Activated CD4-positive, alpha-beta T cell treated with anti-CD3 and anti-CD28 coated beads, Interleukin-2, amount 10 ng/mL, durations not matched to agents 7 days and 5 days (primary cell): ENCODE measurements around the gene SLC25A1. TPM values are rescaled to one million over a fixed set of nuclear protein-coding genes. Genes with fewer than 3 reads are reported as not detected.
A peak's percentile ranks its signal among the peaks of the same experiment; 100 is the strongest.

ENCODE experiments used
- CTCF ChIA-PET: fragments of 350-600 bp; sonication (Branson Sonifier 250); formaldehyde crosslinking; loops from one replicate; lab custom pipeline; 2021; ENCODE audit warnings: antibody characterized with exemption; lab: Charles Lee
- POLR2A ChIA-PET: fragments of 350-600 bp; sonication (Branson Sonifier 250); formaldehyde crosslinking; loops from one replicate; lab custom pipeline; 2021; ENCODE audit warnings: antibody characterized with exemption; lab: Charles Lee
- DNase-seq: peaks from one replicate; pipeline ENCODE4 v3.0.0-alpha.2; 2020
- H3K27ac Mint-ChIP-seq: one replicate; pipeline ENCODE4 v1.8.0; 2021; ENCODE audit warnings: mild to moderate bottlenecking, moderate library complexity, mixed read lengths
- H3K27me3 Mint-ChIP-seq: one replicate; pipeline ENCODE4 v1.8.0; 2021; ENCODE audit warnings: mixed read lengths
- H3K36me3 Mint-ChIP-seq: one replicate; pipeline ENCODE4 v1.8.0; 2021; ENCODE audit warnings: low read depth, mixed read lengths
- H3K4me1 Mint-ChIP-seq: one replicate; pipeline ENCODE4 v1.8.0; 2021; ENCODE audit warnings: mixed read lengths
- H3K4me3 Mint-ChIP-seq: one replicate; pipeline ENCODE4 v1.8.0; 2021; ENCODE audit warnings: mild to moderate bottlenecking, moderate library complexity, mixed read lengths
- H3K9me3 Mint-ChIP-seq: one replicate; pipeline ENCODE4 v1.8.0; 2021; ENCODE audit warnings: mixed read lengths
- total RNA-seq, 2 experiments: library from RNA; stranded (reverse); gene quantifications; one replicate each; pipeline ENCODE4 v1.2.3, GENCODE V29; 2021

The SLC25A1 gene
- total RNA-seq, 2 experiments from 2014 or later, result 40.4 to 49.2 TPM

- Mint-ChIP-seq H3K4me3 (no peak overlapping the region), H3K9me3 (no peaks in the 10 kb centered on the region), H3K27me3 (peaks cover 4% of the 10 kb centered on the region), H3K27ac (no peak overlapping the region), H3K4me1 (peaks cover 38% of the 10 kb centered on the region), H3K36me3 (peaks cover 3% of the 10 kb centered on the region)
- ChIA-PET CTCF (no interaction called here), POLR2A (no interaction called here)
- no peak for DNase-seq
Observed at GRCh38 chr22:19175602-19176174, 2.8 kb downstream of the SLC25A1 start.

GRCh38 chr22:19175026-19175601 lies 3.4 kb downstream of the SLC25A1 start:
- Mint-ChIP-seq H3K4me3 (no peak overlapping the region), H3K4me1 (peaks cover 44% of the 10 kb centered on the region), H3K27me3 (peaks cover 10% of the 10 kb centered on the region), H3K9me3 (no peaks in the 10 kb centered on the region), H3K27ac (no peak overlapping the region), H3K36me3 (peaks cover 3% of the 10 kb centered on the region)
- ChIA-PET POLR2A (no interaction called here), CTCF (interaction anchor here (0.6 to 1.6 kb wide), 3 partner anchors 26 to 101 kb away, joined by 3 to 7 read pairs (median 5); partner anchors contain the start of gene ESS2)
- no peak for DNase-seq

GRCh38 chr22:19174106-19175025 lies 4.2 kb downstream of the SLC25A1 start:
- H3K4me1 Mint-ChIP-seq, result peaks cover 43% of the 10 kb centered on the region
- no peak overlapping the region for H3K4me3 Mint-ChIP-seq
- peaks cover 16% of the 10 kb centered on the region for H3K27me3 Mint-ChIP-seq
- POLR2A ChIA-PET, result interaction anchor here (1.0 kb wide), 1 partner anchor 30 kb away, joined by 3 read pairs; the partner anchor contains the start of gene ESS2
- no peak for DNase-seq
- peak overlapping the region; percentile 62 for H3K27ac Mint-ChIP-seq
- CTCF ChIA-PET, result interaction anchor here (0.6 to 1.6 kb wide), 5 partner anchors 17 to 100 kb away, joined by 3 to 7 read pairs (median 4); partner anchors contain the start of gene ESS2
- peaks cover 3% of the 10 kb centered on the region for H3K36me3 Mint-ChIP-seq
- no peaks in the 10 kb centered on the region for H3K9me3 Mint-ChIP-seq

DNA sequence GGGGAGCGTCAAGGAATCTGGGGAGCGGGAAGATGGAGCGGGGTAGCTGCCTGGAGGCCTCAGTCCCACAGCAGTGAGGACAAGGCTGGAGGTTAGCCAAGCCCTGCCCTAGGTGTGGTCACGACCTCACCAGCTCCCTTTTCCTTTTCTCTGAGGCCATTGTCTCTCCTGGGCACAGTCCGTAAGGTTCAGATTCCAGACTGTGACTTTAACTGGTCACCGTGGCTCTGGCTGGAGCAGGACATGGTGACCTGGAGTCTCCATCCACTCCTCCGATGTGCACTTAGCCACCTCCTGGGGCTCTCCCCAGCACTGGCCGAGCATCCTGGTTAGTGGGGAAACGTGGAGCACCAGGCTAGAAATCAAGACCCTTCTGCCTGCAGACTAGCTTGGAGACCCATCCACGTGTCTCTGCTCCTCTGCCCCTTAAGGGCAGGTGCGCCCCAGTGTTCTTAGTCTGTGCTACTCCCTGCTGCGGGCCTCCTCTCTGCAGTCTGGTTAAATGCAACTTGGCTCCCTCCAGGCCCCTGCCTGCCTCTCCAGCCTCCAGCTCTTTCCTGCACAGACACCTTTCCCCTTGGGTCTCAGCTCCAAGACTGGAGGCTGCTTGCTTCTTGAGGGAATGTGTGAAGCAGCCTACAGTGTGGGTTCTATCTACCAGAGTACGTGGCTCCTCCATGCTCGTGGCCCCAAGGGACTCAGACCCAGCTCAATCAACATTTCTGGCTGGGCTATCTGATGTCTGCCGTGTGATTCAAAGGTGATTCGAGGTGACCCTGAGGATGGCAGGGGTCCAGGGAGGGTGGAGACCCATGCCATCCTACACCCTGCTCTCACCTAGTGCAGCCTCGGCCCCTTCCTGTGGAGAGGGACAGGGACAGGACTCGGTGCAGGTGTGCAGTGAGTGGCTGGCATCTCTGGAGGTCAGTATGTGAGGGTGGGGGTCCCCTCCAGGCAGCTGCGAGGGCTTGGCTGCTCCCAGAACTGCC lies 5.2 kb downstream of the SLC25A1 start:
- DNase-seq, result no peak
- Mint-ChIP-seq H3K4me1 (peaks cover 46% of the 10 kb centered on the region), H3K9me3 (no peaks in the 10 kb centered on the region), H3K27me3 (peaks cover 25% of the 10 kb centered on the region), H3K27ac (peak overlapping the region; percentile 92), H3K36me3 (peaks cover 3% of the 10 kb centered on the region), H3K4me3 (peak overlapping the region; percentile 90)
- ChIA-PET CTCF (interaction anchor here (1.1 to 1.6 kb wide), 4 partner anchors 16 to 29 kb away, joined by 3 to 7 read pairs (median 4); partner anchors contain the start of gene ESS2), POLR2A (interaction anchor here (1.0 kb wide), 1 partner anchor 29 kb away, joined by 3 read pairs; the partner anchor contains the start of gene ESS2)

GRCh38 chr22:19172213-19173046 lies 6.1 kb downstream of the SLC25A1 start:
- Mint-ChIP-seq H3K27me3 (peaks cover 34% of the 10 kb centered on the region), H3K9me3 (no peaks in the 10 kb centered on the region), H3K27ac (peak overlapping the region; percentile 92), H3K4me3 (peak overlapping the region; percentile 90), H3K36me3 (peaks cover 3% of the 10 kb centered on the region), H3K4me1 (peaks cover 47% of the 10 kb centered on the region)
- no peak for DNase-seq
- ChIA-PET POLR2A (no interaction called here), CTCF (interaction anchor here (1.4 kb wide), 1 partner anchor 15 kb away, joined by 3 read pairs; no protein-coding TSS in a partner anchor)

GRCh38 chr22:19169947-19170318 lies 8.6 kb downstream of the SLC25A1 start:
- Mint-ChIP-seq H3K36me3 (peaks cover 3% of the 10 kb centered on the region), H3K27ac (peak overlapping the region; percentile 92), H3K4me3 (peak overlapping the region; percentile 90), H3K27me3 (peaks cover 44% of the 10 kb centered on the region), H3K9me3 (no peaks in the 10 kb centered on the region), H3K4me1 (peaks cover 43% of the 10 kb centered on the region)
- ChIA-PET POLR2A (no interaction called here), CTCF (interaction anchor here (2.1 kb wide), 1 partner anchor 25 kb away, joined by 8 read pairs; the partner anchor contains the start of gene ESS2)
- DNase-seq, result no peak

DNA sequence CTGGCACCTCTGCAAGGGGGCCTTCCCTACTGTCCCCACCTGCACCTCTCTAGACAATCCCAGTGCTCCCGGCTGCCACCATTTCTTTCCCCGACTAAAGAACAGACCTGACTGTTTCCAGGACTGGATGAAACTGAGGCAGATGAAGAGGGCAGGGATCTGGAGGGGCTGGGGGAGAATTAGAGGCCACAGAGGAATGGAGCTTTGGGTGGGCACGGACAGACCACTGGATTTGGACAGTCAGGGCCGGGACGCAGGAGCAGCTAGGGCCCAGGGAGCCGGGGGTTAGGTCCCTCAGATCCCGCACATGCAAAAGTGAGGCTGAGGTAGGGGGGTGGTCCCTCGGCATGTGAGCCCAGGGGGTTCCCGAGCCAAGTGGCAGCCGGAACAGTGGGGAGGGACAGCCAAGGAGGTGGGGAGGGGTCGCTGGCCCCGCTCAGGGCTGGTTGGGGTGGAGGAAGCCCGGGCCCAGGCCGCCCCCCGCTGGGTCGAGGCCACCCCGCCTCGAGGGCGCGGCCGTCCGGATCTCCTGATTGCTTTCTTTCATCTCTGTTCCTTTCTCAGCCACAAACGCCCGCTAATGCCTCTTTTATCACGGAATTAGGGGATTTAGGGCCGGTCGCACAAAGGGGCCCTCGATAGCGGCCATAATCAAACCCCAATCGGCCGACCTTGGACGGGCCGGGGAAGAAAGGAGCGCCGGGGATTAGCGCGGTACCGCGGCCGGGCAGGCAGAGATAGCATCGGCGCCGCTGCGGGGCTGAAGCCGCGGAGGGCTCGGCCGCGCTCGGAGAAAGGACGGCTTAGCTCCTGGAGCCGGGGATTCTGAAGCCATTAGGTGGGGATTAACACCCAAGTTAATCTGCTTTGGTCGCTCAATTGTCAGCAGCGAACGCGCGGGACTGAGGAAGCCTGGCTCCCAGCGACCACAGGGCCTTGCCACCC lies 9.3 kb downstream of the SLC25A1 start:
- ChIA-PET POLR2A (no interaction called here), CTCF (interaction anchor here (2.1 kb wide), 1 partner anchor 24 kb away, joined by 8 read pairs; the partner anchor contains the start of gene ESS2)
- peaks cover 41% of the 10 kb centered on the region for H3K4me1 Mint-ChIP-seq
- H3K27me3 Mint-ChIP-seq, result peaks cover 44% of the 10 kb centered on the region
- H3K9me3 Mint-ChIP-seq, result no peaks in the 10 kb centered on the region
- peak overlapping the region; percentile 56 for H3K4me3 Mint-ChIP-seq
- peaks cover 3% of the 10 kb centered on the region for H3K36me3 Mint-ChIP-seq
- no peak for DNase-seq
- H3K27ac Mint-ChIP-seq, result no peak overlapping the region

DNA sequence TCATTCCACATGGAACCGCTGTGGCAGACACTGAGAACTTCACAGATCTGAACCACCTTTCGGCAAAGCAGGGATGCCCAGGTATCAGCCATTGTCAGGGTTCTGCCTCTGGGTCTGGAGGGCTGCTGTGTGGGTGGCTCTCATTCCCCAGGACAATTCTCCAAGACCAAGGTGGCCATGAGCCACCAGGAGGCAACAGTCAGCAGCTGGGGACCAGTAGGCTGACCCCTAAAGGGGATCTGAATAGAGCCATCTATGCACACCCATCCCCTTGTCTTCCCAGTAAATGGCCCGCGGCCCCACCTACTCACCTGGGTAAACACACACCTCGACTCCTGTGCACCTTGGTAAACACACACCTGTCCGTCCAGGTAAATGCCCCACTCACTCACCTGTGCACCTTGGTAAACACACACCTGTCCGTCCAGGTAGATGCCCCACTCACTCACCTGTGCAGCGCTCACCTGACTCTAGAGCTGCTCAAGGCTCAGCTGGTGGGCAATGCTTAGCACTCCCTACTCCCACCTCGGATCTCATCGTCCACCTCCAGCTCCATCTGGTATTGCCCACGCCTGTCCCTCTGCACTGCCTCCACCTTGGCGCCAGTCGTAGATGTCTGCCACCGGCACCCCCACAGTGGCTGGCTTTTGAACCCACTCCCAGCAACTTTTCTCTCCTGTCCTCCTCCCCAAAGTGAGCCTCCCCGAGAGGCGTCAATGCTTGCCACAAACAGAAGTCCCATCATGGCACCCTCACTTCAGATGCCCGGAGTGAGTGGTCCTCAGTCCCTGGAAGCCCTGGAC lies 10.2 kb downstream of the SLC25A1 start:
- Mint-ChIP-seq H3K27ac (no peak overlapping the region), H3K4me3 (no peak overlapping the region), H3K36me3 (peaks cover 3% of the 10 kb centered on the region), H3K9me3 (no peaks in the 10 kb centered on the region), H3K4me1 (peaks cover 35% of the 10 kb centered on the region), H3K27me3 (peaks cover 44% of the 10 kb centered on the region)
- POLR2A ChIA-PET, result no interaction called here
- DNase-seq, result no peak
- CTCF ChIA-PET, result interaction anchor here (2.1 kb wide), 1 partner anchor 23 kb away, joined by 8 read pairs; the partner anchor contains the start of gene ESS2

DNA sequence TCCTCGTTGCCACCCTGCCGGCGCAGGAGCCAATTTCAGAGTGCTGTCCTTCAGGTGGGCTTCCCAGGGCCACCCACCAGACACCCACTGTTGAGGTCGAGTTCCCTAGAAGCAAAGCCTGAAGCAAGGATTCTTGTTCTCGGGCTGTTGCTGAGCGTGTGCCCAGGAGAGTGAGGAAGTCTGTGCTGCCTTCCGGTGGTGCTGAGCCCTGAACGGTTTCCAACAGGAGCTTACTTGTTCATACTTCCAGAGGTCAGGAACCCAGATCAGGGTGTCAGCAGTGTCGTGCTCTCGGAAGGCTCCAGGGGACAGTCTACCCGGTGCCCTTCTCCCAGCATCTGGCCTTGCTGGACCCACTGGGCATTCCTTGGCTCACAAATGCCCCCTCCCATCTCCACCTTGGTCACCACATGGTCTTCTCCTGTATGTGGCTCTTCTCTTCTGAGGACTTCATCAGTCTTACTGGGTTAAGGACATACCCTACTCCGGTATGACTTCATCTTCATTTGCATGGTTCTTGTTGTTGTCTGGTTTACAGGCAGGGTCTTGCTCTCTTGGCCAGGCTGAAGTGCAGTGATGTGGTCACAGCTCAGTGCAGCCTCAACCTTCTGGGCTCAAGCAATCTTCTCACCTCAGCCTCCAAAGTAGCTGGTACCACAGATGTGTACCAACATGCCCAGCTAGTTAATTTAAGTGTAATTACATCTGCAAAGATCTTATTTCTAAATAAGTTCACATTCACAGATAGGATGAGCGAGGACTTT lies 11.2 kb downstream of the SLC25A1 start:
- ChIA-PET POLR2A (no interaction called here), CTCF (no interaction called here)
- Mint-ChIP-seq H3K9me3 (no peaks in the 10 kb centered on the region), H3K27me3 (peaks cover 44% of the 10 kb centered on the region), H3K27ac (no peak overlapping the region), H3K36me3 (peaks cover 2% of the 10 kb centered on the region), H3K4me1 (peaks cover 25% of the 10 kb centered on the region), H3K4me3 (no peak overlapping the region)
- no peak for DNase-seq
